GM18951 (cell line): ENCODE measurements around the gene EVI5.
A peak's percentile ranks its signal among the peaks of the same experiment; 100 is the strongest.
"Not testable (repeated sequence)": the region's sequence is repeated elsewhere in the genome, so short reads cannot be mapped to it uniquely, and the experiment has no call there.

Source experiments
- POLR2A ChIP-seq: IDR thresholded peaks from 4 replicates; pipeline ENCODE4 v1.6.1; 2011; ENCODE audit warnings: mild to moderate bottlenecking; ENCODE audit not compliant: insufficient read length, insufficient read depth; ENCODE audit errors: extremely low read depth
- in situ Hi-C: fragments of 300-500 bp; cut with MboI; formaldehyde crosslinking; loops from one replicate; pipeline ENCODE4 v1.12.0; 2022; ENCODE audit warnings: low sequenced_read_pairs, mixed read lengths, inconsistent platforms; ENCODE audit not compliant: unreplicated experiment

Gene EVI5

GRCh38 chr1:92538413-92539061 lies 246.4 kb downstream of the EVI5 start:
- TF ChIP-seq POLR2A = no peak
- in situ Hi-C loops = no loop called here

- in situ Hi-C loops = no loop called here
- TF ChIP-seq POLR2A = peak; percentile 37
Measured at GRCh38 chr1:92538048-92538412, 246.9 kb downstream of the EVI5 start.

GRCh38 chr1:92536980-92537884 lies 247.7 kb downstream of the EVI5 start:
- TF ChIP-seq POLR2A = no peak
- in situ Hi-C loops = no loop called here

GRCh38 chr1:92536211-92536979 lies 248.5 kb downstream of the EVI5 start:
- no peak for TF ChIP-seq POLR2A
- in situ Hi-C loops = no loop called here

GRCh38 chr1:92532371-92532770 lies 252.5 kb downstream of the EVI5 start:
- in situ Hi-C loops = not testable (repeated sequence)

- in situ Hi-C loops = not testable (repeated sequence)
Measured at GRCh38 chr1:92531939-92532338, 253.0 kb downstream of the EVI5 start.

- in situ Hi-C loops = no loop called here
- TF ChIP-seq POLR2A = no peak
Measured at GRCh38 chr1:92527670-92528069, 257.2 kb downstream of the EVI5 start.

- in situ Hi-C loops = not testable (repeated sequence)
Measured at GRCh38 chr1:92524944-92525590, 259.8 kb downstream of the EVI5 start.

GRCh38 chr1:92519043-92519442 lies 265.9 kb downstream of the EVI5 start:
- no peak for TF ChIP-seq POLR2A
- in situ Hi-C loops = no loop called here

- TF ChIP-seq POLR2A = no peak
- in situ Hi-C loops = no loop called here
Measured at GRCh38 chr1:92516574-92516973, 268.3 kb downstream of the EVI5 start.

- no peak for TF ChIP-seq POLR2A
- in situ Hi-C loops = no loop called here
Measured at GRCh38 chr1:92515796-92516201, 269.1 kb downstream of the EVI5 start.

- no peak for TF ChIP-seq POLR2A
- in situ Hi-C loops = no loop called here
Measured at GRCh38 chr1:92511541-92511940, 273.4 kb downstream of the EVI5 start.

GRCh38 chr1:92509619-92510018 lies 275.3 kb downstream of the EVI5 start:
- TF ChIP-seq POLR2A = no peak
- in situ Hi-C loops = no loop called here
